ENCODE measurements around the gene NEDD4L.

- TF ChIP-seq, protein P1, sequence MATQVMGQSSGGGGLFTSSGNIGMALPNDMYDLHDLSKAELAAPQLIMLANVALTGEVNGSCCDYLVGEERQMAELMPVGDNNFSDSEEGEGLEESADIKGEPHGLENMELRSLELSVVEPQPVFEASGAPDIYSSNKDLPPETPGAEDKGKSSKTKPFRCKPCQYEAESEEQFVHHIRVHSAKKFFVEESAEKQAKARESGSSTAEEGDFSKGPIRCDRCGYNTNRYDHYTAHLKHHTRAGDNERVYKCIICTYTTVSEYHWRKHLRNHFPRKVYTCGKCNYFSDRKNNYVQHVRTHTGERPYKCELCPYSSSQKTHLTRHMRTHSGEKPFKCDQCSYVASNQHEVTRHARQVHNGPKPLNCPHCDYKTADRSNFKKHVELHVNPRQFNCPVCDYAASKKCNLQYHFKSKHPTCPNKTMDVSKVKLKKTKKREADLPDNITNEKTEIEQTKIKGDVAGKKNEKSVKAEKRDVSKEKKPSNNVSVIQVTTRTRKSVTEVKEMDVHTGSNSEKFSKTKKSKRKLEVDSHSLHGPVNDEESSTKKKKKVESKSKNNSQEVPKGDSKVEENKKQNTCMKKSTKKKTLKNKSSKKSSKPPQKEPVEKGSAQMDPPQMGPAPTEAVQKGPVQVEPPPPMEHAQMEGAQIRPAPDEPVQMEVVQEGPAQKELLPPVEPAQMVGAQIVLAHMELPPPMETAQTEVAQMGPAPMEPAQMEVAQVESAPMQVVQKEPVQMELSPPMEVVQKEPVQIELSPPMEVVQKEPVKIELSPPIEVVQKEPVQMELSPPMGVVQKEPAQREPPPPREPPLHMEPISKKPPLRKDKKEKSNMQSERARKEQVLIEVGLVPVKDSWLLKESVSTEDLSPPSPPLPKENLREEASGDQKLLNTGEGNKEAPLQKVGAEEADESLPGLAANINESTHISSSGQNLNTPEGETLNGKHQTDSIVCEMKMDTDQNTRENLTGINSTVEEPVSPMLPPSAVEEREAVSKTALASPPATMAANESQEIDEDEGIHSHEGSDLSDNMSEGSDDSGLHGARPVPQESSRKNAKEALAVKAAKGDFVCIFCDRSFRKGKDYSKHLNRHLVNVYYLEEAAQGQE (IDR thresholded peaks at IDR 0.05; ENCODE audit: insufficient read depth in 1 of 2, low read depth in 2 of 2, low read length in 1 of 2) = no peak
- TF ChIP-seq POLR2AphosphoS5 (IDR thresholded peaks at IDR 0.05; ENCODE audit: low read depth, low read length) = no peak
- TF ChIP-seq, protein P2, sequence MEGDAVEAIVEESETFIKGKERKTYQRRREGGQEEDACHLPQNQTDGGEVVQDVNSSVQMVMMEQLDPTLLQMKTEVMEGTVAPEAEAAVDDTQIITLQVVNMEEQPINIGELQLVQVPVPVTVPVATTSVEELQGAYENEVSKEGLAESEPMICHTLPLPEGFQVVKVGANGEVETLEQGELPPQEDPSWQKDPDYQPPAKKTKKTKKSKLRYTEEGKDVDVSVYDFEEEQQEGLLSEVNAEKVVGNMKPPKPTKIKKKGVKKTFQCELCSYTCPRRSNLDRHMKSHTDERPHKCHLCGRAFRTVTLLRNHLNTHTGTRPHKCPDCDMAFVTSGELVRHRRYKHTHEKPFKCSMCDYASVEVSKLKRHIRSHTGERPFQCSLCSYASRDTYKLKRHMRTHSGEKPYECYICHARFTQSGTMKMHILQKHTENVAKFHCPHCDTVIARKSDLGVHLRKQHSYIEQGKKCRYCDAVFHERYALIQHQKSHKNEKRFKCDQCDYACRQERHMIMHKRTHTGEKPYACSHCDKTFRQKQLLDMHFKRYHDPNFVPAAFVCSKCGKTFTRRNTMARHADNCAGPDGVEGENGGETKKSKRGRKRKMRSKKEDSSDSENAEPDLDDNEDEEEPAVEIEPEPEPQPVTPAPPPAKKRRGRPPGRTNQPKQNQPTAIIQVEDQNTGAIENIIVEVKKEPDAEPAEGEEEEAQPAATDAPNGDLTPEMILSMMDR (IDR thresholded peaks at IDR 0.05) = no peak
Measured at GRCh38 chr18:58187674-58188073, 143.6 kb downstream of the NEDD4L start.
